ENCODE measurements around the gene HSD11B1L.
"Not testable (repeated sequence)": the region's sequence is repeated elsewhere in the genome, so short reads cannot be mapped to it uniquely, and the experiment has no call there.

HSD11B1L gene

DNA sequence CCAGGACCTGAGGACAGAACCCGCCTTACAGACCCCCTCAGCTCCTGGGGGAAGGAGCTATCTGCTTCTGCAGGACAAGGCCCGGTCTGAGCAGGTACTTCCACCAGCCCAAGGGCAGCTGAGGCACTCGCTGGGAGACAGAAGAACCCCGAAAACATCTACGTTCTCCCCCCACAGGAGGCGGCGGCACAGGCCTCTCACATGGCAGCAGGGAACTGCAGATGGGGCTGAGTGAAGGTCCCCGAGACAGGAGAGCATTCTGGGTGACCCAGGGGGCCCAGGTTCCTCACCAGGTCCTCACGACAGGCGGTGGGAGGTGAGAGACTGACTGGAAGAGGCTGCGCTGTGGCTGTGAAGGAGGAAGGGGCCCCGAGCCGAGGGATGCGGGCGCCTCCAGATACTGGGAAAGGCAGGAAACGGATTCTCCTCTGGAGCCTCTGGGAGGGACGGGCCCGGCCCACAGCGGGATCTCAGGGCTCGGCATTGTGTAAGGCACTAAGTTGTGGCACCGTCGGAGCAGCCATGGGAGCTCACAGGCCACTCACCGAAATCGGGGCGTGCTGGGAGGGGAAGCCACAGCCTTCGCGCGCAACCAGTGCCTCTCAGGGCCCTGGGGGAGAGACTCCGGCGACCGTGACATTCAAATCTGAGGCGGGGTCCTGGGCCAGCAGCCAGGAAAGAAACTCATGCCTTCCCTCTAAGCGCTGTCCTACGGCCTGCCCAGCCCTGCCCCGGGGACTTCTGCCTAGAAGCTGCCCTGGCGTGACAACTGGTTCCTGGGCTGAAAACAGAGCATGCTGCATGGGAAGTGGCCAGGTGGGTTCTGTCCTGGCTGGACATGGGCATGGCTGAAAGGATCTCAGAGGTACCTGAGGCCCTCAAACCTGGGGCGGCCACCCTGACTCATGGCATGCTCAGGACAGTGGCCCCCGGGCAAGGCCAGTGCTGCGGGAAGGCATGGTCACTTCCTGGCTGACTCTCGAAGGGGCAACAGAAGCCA lies 23.3 kb downstream of the HSD11B1L start:
- DNase-seq = no peak

DNA sequence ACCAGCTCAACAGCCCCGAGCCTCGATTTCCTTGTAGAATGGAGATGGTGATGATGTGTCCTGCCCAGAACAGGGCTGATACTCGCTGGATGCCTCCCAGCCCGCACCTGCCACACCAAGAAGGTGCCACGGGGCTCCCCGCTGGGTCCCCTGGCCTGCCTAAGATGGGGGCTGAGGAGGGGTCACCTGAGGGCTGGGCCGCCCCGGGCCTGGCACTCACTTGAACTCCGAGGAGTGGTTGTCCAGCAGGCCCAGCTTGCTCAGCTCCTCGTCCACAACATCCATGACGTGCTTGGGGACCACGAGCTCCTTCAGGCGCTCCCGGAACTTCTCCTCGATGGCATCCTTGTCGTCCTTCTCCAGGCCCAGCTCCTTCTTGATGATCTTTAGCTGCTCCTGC lies 24.7 kb downstream of the HSD11B1L start:
- DNase-seq = no peak

DNA sequence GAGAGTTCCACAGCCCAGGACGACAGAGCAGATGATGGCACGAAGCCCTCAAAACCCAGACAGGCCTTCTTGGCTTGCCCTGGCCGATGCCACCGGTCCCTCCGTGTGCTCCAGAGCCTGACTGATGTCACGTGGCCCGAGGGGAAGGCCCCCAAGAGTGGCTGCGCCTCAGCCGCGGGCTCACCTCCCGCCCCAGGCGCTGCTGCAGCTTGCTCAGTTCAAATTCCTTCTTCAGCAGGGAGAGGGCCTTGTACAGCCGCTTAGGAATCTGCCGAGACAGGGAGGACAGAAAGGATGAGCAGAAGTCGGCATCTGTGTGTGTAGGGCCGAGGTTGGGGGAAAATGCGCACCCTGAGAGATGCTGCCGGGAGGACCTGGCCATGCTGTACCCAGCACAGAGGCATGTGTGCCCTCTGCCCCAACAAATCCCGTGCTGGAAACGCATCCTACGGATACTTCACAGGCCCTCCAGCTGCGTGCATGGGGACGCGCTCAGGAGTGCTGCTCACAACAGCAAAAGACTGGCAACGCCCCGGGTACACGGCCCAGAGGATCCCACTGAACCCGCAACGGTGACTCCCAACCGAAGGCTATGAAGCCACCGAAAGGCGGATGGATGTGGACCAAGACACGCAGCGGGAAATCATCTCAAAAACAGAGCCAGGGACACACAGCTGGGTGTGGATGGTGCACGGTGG lies 26.2 kb downstream of the HSD11B1L start:
- no peak for DNase-seq

DNA sequence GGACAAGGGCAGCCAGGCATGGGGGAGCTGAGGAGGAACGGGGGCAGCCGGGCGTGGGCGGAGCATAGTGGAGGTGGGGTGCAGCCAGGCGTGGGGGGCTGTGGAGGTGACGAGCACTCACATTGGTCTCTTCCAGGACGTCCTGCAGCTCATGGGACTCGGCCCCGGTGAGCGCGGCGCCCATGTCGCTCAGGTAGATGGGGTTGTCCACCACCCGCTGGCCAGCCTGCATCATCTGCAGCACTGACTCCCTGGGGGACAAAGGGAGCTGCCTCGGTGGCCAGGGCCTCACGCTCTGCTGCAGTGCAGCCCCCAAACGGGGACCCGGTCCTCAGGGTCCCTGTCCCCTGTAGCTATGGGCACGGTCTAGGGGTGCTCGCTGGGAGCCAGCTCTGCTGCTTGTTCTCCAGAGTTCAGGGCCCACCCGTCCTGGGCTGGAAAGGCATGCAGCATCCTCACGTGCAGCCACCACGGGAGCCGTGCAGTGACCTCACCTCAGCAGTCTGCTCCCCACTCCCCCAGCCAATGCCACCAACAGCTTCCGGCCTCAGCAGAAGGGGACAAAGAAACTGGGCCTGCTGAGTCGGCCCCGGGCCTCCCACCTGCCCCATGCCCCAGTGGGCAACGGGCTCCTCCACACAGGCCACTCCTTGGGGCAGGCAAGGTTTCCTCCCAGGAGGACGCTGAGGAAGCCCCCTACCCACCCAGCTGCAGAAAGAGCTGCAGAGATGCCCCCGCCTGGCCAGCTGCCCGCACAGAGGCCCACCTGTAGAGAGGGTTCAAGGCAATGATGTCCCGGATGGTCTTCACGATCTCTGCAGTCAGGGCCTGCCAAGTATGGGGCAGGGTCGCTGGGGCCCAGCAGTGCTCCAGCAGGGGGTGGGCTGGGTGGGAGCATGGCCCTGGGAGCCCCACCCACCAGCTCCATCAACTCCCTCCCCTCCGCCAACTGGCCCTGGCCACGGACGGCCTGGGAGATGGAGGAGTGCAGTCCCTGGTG lies 27.0 kb downstream of the HSD11B1L start:
- no peak for DNase-seq

DNA sequence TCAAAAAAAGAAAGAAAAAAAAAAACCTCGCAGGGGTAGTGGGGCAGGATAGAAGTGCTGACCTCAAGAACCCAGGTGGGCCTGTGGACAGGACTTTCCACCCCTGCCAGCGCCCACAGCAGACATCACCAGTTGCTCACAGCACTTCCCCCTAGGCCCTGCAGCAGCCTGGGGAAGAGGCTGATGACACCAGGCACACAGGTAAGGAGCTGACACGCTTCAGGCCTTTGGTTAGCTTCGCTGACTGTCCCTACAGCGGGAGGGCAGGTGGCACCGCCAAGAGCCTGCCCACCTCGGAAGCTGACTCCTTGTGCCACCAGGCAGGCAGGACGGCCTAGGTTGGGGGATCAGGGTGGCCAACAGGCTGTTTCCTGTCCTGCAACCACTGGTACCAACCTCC lies 30.2 kb downstream of the HSD11B1L start:
- DNase-seq = no peak

DNA sequence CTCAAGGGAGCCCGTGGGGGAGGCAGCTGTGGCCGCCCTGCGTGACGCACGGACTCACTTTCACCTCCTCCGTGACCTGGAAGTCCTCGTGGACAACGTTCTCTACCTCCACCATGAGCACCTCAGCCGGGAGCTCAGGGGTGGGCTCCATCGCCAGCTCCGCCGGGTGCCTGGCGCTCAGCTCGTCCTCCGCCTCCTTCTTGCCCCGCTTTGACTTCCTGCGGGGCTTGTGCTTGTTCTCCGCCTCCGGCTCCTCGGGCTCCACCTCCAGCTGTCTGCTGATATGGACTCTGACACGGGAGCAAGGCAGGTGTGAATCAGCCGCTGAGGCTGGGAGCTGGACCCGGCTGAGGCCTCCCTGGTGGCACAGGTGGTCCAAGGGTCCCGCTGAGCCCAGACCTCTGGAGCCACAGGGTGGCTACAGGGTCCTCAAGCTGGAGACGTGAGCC lies 30.9 kb downstream of the HSD11B1L start:
- no peak for DNase-seq

DNA sequence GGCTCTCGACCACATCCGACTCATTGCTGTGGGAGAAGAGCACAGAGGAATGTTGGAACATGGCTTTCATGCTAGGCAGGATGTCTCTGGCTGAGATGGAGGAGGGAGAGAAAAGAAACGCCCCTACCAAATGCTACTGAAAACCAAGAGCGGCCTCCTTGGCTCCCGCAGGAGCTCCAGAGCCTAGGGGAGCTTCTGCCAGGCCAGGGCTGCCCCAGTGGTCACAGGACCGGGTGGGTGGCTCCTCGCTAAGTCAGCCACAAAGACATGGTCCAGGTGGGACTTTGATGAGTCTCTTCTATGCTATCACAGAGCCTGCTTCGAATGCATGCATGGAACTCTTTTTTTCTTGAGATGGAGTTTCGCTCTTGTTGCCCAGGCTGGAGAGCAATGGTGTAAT lies 32.4 kb downstream of the HSD11B1L start:
- no peak for DNase-seq

DNA sequence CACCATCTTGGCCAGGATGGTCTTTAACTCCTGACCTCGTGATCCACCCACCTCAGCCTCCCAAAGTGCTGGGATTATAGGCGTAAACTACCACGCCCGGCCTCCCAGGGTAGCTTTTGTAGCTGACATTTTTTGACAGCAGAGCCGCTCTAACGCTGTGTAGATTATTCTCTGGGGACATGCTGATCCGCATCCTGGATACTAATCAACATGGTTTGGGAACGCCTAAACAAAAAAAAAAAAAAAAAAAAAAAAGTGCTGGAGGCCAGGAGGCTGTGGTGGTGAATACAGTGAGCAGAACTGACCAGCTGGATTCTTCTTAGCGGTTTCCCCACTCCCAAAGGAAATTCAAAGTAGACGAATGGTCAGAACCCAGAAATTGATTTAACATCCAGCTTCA lies 34.0 kb downstream of the HSD11B1L start:
- no peak for DNase-seq

DNA sequence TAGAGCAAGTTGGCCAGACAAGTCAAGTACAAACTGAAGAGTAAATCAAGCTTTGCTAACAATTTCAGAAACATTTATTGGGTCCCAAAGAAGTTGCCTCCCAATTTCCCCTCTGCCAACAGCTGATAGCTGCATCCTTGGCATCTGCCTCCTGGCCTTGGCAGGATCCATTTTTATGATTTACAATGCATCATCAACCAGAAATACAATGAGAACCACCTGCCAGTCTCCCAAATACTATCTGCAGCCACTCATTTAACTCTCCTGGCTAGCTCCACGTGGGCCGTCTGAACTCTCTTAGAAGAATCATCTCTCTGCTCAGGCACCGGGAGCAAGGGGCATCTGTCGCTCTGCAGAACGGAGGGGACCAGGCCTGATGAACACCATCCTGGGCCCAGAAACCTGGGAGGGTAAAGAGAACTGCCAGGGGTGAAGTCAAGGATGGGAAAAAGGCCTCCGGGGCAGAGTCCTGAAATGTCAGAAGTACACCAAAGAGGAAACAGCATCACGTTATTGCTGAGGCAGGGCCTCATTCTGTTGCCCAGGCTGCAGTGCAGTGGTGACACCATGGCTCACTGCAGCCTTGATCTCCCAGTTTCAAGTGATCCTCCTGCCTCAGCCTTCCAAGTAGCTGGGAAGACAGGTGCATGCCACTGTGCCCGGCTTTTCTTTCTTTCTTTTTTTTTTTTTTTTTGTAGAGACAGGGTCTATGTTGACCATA lies 36.5 kb downstream of the HSD11B1L start:
- no peak for DNase-seq

DNA sequence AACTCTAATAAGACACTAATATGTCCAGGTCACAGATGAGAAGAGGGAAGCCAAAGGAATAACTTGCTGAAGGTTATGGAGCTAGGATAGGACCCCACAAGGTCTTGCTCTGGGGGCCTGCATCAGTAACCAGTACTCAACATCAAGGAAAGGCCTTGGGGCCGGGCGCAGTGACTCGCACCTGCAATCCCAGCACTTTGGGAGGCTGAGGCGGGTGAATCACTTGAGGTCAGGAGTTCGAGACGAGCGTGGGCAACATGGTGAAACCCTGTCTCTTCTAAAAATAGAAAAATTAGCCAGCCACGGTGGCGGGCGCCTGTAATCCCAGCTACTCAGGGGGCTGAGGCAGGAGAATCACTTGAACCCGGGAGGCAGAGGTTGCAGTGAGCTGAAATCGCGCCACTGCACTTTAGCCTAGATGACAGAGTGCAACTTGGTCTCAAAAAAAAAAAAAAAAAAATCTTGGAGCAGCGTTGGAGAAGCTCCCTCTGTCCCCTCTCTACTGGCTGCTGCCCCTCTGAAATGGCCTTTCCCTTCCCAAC lies 37.3 kb downstream of the HSD11B1L start:
- DNase-seq = no peak

DNA sequence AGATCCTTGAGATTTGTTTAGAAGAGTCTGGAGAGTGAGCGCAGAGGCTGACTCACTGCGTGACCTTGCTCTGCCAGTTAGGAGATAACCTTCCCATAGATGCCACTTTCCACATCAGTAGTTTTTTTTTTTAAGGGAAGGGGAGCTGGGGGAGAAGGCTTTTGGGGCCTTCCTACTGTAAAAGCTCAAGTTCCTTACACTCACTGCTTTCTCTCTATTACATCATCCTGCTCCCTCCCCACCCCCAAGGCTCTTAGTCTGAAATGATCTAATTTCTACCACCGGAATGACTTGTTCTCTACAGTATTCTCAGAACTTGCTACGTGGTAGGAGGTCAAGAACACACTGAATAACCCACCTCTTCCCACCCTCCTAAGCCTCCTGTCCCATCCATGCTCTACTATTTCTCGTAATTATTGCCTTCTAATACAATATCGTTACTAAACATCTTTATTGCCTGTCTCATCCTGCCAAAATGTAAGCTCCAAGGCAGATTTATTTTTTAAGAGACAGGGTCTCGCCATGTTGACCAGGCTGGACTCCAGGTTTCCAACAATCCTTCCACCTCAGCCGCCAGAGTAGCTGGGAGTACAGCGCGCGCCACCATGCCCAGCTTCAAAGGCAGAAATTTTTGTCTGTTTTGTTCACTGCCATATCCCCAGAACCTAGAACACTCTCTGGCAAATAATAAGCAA lies 37.9 kb downstream of the HSD11B1L start:
- no peak for DNase-seq

DNA sequence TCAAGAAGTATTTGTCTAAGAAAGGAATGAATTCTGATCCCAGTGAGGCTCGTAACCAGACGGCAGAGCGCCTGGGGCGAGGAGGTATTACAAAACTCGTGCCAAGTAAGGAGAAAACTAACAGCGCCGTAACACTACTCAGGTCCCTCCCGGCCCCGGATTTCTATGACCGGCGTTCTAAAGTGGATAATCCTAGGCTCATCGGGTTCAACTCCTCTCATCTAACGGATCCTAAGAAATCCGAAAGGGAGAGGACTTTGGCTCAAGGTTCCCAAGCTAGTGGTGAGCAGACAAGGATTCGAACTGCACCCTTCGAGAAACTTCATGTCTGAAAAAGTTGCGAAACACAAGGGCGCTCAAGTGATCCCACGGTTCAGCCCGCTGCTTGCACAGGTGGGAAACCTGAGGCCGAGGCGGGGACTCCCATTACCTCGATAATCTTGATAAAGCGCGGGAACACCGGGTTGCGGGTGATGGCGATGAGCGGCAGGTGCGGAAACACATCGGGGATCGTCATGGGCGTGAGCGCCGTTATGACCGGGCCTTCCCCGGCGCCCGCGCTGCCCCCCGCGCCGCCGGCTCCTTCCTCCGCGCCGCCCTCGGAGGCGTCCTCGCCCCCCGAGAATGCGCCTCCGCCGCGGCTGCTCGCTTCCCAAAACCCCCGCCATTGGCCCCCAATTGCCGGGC lies 38.6 kb downstream of the HSD11B1L start:
- no peak for DNase-seq

DNA sequence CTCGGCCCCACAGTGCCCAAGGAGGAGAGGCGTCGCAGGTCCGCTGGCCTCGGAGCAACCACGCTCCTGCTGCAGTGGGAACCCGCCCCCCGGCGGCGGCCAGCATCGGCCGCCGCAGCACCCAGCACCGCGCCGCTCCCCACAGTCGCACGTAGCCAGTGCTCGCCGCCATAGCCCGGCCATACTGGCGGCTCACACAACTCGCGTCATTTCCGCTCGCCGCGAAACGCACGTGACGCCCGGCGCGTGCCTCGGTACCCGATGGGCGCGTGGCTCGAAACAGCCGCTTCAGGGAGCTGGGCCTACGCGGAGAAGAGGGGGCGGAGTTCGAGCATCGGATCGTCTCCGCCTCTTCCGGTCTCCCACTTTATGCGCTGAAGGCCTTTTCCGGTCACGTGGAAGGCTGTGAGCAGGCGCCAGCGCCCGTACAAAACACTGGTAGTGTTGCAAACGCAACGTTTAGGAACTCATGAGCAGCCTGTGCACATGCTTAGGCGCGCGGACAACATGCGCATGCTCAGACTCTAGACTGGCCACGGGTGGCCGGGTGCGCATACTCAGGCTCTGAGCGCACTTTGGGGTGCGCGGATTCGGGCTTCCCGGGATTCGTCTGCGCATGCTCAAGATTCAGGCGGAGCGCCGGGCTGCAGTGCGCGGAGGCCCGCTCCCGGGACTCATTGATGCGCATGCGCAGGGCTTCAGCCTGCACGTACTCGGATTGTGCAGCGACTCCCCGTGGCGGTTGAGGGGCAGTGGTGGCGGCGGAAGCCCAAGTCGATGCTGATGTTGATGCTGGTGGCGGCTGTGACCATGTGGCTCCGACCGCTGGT lies 39.3 kb downstream of the HSD11B1L start, which contains the start of the genes CATSPERD and LONP1:
TSS of gene CATSPERD (plus strand) at position 677 of the 830 bp plus-strand sequence. CDS start at position 778, 101 bp downstream.
TSS of gene LONP1 (minus strand) at position 186 of the 830 bp plus-strand sequence. CDS start at position 172, 14 bp downstream.
- peak; percentile 93 for DNase-seq

DNA sequence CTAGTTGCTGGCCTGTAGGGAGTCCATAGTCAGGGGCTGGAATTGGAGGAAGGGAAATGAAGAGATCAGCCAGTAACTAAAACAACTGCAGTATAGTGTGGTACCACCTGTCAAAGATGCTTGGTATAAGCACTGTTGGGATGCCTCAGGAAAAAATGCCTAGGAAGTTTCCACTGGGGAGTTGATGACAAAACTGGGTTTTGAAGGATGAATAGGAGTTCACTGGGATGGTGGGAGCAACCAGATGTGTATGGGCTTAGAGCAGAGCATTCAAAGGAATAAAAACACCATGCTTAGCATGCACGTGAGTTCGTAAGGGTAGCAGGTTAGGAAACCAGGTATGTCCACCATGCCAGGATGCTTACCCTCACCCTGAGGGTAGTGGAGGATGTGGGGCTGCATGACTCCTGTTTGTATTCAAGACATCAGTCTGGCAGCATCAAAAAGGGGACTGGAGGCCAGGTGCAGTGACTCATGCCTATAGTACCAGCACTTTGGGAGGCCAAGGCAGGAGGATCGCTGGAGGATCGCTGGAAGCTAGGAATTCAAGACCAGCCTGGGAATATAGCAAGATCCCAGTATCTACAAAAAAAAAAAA lies 46.7 kb downstream of the HSD11B1L start:
- no peak for DNase-seq

DNA sequence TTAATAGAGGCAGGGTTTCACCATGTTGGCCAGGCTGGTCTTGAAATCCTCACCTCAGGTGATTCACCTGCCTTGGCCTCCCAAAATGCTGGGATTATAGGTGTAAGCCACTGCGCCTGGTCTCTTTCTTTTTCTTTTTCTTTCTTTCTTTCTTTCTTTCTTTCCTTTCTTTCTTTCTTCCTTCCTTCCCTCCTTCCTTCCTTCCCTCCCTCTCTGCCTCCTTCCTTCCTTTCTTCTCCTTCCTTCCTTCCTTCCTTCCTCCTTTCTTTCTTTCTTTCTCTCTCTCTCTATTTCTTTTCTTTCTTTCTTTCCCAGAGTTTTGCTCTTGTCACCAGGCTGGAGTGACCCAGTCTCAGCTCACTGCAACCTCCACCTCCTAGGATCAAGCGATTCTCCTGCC lies 52.3 kb downstream of the HSD11B1L start:
- DNase-seq = not testable (repeated sequence)
